ENCODE measurements around the gene COX7C. TPM values are rescaled to one million over a fixed set of nuclear protein-coding genes. Genes with fewer than 3 reads are reported as not detected.

The COX7C gene
- total RNA-seq, 2 experiments from 2014 or later = 438 to 701 TPM

- peaks cover 16% of the 10 kb centered on the region for H3K27me3 Mint-ChIP-seq
- no peaks in the 10 kb centered on the region for H3K9me3 Mint-ChIP-seq (ENCODE audit: low read depth)
- intact Hi-C loops (cut with DNase I, micrococcal nuclease) = no loop called here
- ChIA-PET POLR2A (no interaction called here), CTCF (no interaction called here)
- peaks cover 4% of the 10 kb centered on the region for H3K4me1 Mint-ChIP-seq
- DNase-seq = peak; percentile 21
- ATAC-seq = peak; percentile 39
- H3K4me3 Mint-ChIP-seq = no peak overlapping the region
- no peak overlapping the region for H3K27ac Mint-ChIP-seq
- no peaks in the 10 kb centered on the region for H3K36me3 Mint-ChIP-seq (ENCODE audit: low read depth)
These were observed 48.4 kb downstream of the COX7C start for GRCh38 chr5:86665984-86666760.

- no peaks in the 10 kb centered on the region for H3K9me3 Mint-ChIP-seq (ENCODE audit: low read depth)
- CTCF ChIA-PET = interaction anchor here (0.6 kb wide), 1 partner anchor 1871 kb away, joined by 3 read pairs; no protein-coding TSS in a partner anchor
- ATAC-seq (no peak), DNase-seq (no peak)
- peaks cover 4% of the 10 kb centered on the region for H3K4me1 Mint-ChIP-seq
- POLR2A ChIA-PET = no interaction called here
- H3K27me3 Mint-ChIP-seq = peaks cover 15% of the 10 kb centered on the region
- no peaks in the 10 kb centered on the region for H3K36me3 Mint-ChIP-seq (ENCODE audit: low read depth)
- intact Hi-C loops (cut with DNase I, micrococcal nuclease) = no loop called here
- H3K27ac Mint-ChIP-seq = no peak overlapping the region
- H3K4me3 Mint-ChIP-seq = no peak overlapping the region
These were observed 49.2 kb downstream of the COX7C start for GRCh38 chr5:86666981-86667380.

Data from activated CD4-positive, alpha-beta T cell treated with anti-CD3 and anti-CD28 coated beads for 36 hours (primary cell).